NCI-H2081 (cell line): ENCODE results near the gene JPH3.

Experiments used
- DNase-seq, 2 experiments: peaks; one replicate each; lab custom pipeline; 2025; lab: John Stamatoyannopoulos, UW

Gene JPH3

GRCh38 chr16:87601401-87601981 lies 817 bp upstream of the JPH3 start:
- no peak for DNase-seq

GRCh38 chr16:87602821-87603683 lies 744 bp downstream of the JPH3 start:
- no peak for DNase-seq

GRCh38 chr16:87603684-87604633 lies 1.7 kb downstream of the JPH3 start:
- DNase-seq: no peak

- DNase-seq: no peak
Measured at GRCh38 chr16:87604634-87605111, 2.4 kb downstream of the JPH3 start.

- DNase-seq: no peak
Measured at GRCh38 chr16:87607223-87607622, 4.9 kb downstream of the JPH3 start.

GRCh38 chr16:87607871-87608270 lies 5.6 kb downstream of the JPH3 start:
- DNase-seq: no peak

GRCh38 chr16:87608400-87608985 lies 6.2 kb downstream of the JPH3 start:
- no peak for DNase-seq

- no peak for DNase-seq
Measured at GRCh38 chr16:87610026-87610425, 7.7 kb downstream of the JPH3 start.

- DNase-seq: no peak
Measured at GRCh38 chr16:87611456-87611855, 9.1 kb downstream of the JPH3 start.

GRCh38 chr16:87613961-87614360 lies 11.7 kb downstream of the JPH3 start:
- DNase-seq: no peak

GRCh38 chr16:87615621-87616041 lies 13.3 kb downstream of the JPH3 start:
- DNase-seq: no peak

GRCh38 chr16:87616556-87616955 lies 14.2 kb downstream of the JPH3 start:
- no peak for DNase-seq

- DNase-seq: no peak
Measured at GRCh38 chr16:87618216-87618615, 15.9 kb downstream of the JPH3 start.

- DNase-seq: no peak
Measured at GRCh38 chr16:87619360-87620200, 17.3 kb downstream of the JPH3 start.

GRCh38 chr16:87620201-87620495 lies 17.8 kb downstream of the JPH3 start:
- DNase-seq: no peak

GRCh38 chr16:87621550-87621829 lies 19.2 kb downstream of the JPH3 start:
- DNase-seq: no peak

- DNase-seq: no peak
Measured at GRCh38 chr16:87621976-87622713, 19.8 kb downstream of the JPH3 start.

GRCh38 chr16:87622756-87623319 lies 20.5 kb downstream of the JPH3 start:
- no peak for DNase-seq

- no peak for DNase-seq
Measured at GRCh38 chr16:87625241-87625797, 23.0 kb downstream of the JPH3 start.

- no peak for DNase-seq
Measured at GRCh38 chr16:87626401-87626800, 24.1 kb downstream of the JPH3 start.
